IMR-90 (cell line): ENCODE data around the gene POLR3G. TPM values are rescaled to one million over a fixed set of nuclear protein-coding genes. Genes with fewer than 3 reads are reported as not detected.

ENCODE experiments used
- ATAC-seq: fragments of 200-7000 bp; cut with Tn5 transposase; 2 replicates; pipeline ENCODE4 v1.9.1; 2020; ENCODE audit warnings: low read depth, mild to moderate bottlenecking, moderate library complexity
- BruUV-seq: library from RNA; stranded (reverse); fragments of 400-500 nt; replicated peaks from 2 replicates; lab custom pipeline; 2021; lab: Mats Ljungman, UMichigan
- CTCF ChIA-PET: fragments of 300-600 bp; formaldehyde crosslinking; extraction: SDS; loops from one replicate; lab custom pipeline; 2021; ENCODE audit warnings: antibody characterized with exemption; lab: Yijun Ruan, JAX
- POLR2A ChIA-PET: fragments of 300-600 bp; sonication (Branson Sonifier 250); formaldehyde crosslinking; loops from one replicate; lab custom pipeline; 2022; ENCODE audit warnings: antibody characterized with exemption; ENCODE audit not compliant: unreplicated experiment; lab: Charles Lee
- DNase-seq: peaks from one replicate; pipeline ENCODE4 v3.0.0; 2013
- H2AFZ ChIP-seq: replicated peaks from 2 replicates; pipeline ENCODE3; 2013; ENCODE audit warnings: low read length, mild to moderate bottlenecking; ENCODE audit not compliant: poor library complexity
- H2AK5ac ChIP-seq: 2 replicates; pipeline ENCODE4 v1.6.1; 2013; ENCODE audit warnings: low read depth, low read length, inconsistent platforms
- H2AK9ac ChIP-seq: replicated peaks from 2 replicates; pipeline ENCODE3; 2013; ENCODE audit warnings: mild to moderate bottlenecking, low read depth, low read length, moderate library complexity; ENCODE audit not compliant: poor library complexity
- H2BK120ac ChIP-seq: 2 replicates; pipeline ENCODE4 v1.6.1; 2013; ENCODE audit warnings: low read depth, low read length, inconsistent platforms
- H2BK15ac ChIP-seq: 3 replicates; pipeline ENCODE4 v1.6.1; 2013; ENCODE audit warnings: low read depth, low read length, inconsistent platforms
- H2BK20ac ChIP-seq: 2 replicates; pipeline ENCODE4 v1.6.1; 2013; ENCODE audit warnings: low read depth, mild to moderate bottlenecking, inconsistent platforms, low read length, moderate library complexity
- H2BK5ac ChIP-seq: 2 replicates; pipeline ENCODE4 v1.6.1; 2013; ENCODE audit warnings: mild to moderate bottlenecking, low read depth, low read length, inconsistent platforms; ENCODE audit not compliant: poor library complexity, severe bottlenecking
- H3K14ac ChIP-seq: replicated peaks from 2 replicates; pipeline ENCODE4 v1.6.1; 2013; ENCODE audit warnings: low read depth, low read length, inconsistent platforms
- H3K18ac ChIP-seq: 2 replicates; pipeline ENCODE4 v1.6.1; 2013; ENCODE audit warnings: low read depth, low read length, control low read depth
- H3K23ac ChIP-seq: 2 replicates; pipeline ENCODE4 v1.6.1; 2013; ENCODE audit warnings: low read depth, low read length, inconsistent platforms
- H3K27ac ChIP-seq: 2 replicates; pipeline ENCODE4 v1.5.1; 2013; ENCODE audit warnings: mild to moderate bottlenecking, control low read depth, low read length; ENCODE audit not compliant: insufficient read depth
- H3K27me3 ChIP-seq: 2 replicates; pipeline ENCODE4 v1.6.1; 2013; ENCODE audit warnings: low read length; ENCODE audit not compliant: control insufficient read depth, insufficient read depth
- H3K36me3 ChIP-seq: 2 replicates; pipeline ENCODE4 v1.6.1; 2013; ENCODE audit warnings: low read length, mixed read lengths; ENCODE audit not compliant: control insufficient read depth, insufficient read depth
- H3K4ac ChIP-seq: 2 replicates; pipeline ENCODE4 v1.6.1; 2013; ENCODE audit warnings: low read depth, low read length, inconsistent platforms
- H3K4me1 ChIP-seq: 2 replicates; pipeline ENCODE4 v1.6.1; 2013; ENCODE audit warnings: low read length, mixed read lengths; ENCODE audit not compliant: control insufficient read depth, insufficient read depth
- H3K4me2 ChIP-seq: 2 replicates; pipeline ENCODE4 v1.6.1; 2013; ENCODE audit warnings: low read depth, mild to moderate bottlenecking, control low read depth, low read length, moderate library complexity
- H3K4me3 ChIP-seq: 2 replicates; pipeline ENCODE4 v1.5.1; 2013; ENCODE audit warnings: low read depth, mild to moderate bottlenecking, control low read depth, low read length, moderate library complexity; ENCODE audit not compliant: insufficient read depth
- H3K56ac ChIP-seq: 2 replicates; pipeline ENCODE4 v1.6.1; 2013; ENCODE audit warnings: low read length, inconsistent platforms; ENCODE audit not compliant: insufficient read depth; ENCODE audit errors: extremely low read depth
- H3K79me1 ChIP-seq, 2 experiments: 2 replicates each; pipeline ENCODE4 v1.6.1; 2013; ENCODE audit warnings: low read length in 2 of 2, inconsistent platforms in 1 of 2, low read depth in 1 of 2
- H3K9ac ChIP-seq: 2 replicates; pipeline ENCODE4 v1.6.1; 2013; ENCODE audit warnings: low read depth, low read length, control low read depth
- H3K9me1 ChIP-seq: 2 replicates; pipeline ENCODE4 v1.6.1; 2013; ENCODE audit warnings: low read length, inconsistent platforms; ENCODE audit not compliant: insufficient read depth
- H3K9me3 ChIP-seq: 2 replicates; pipeline ENCODE4 v1.6.1; 2013; ENCODE audit warnings: low read length; ENCODE audit not compliant: control insufficient read depth, insufficient read depth
- H4K20me1 ChIP-seq: 2 replicates; pipeline ENCODE4 v1.6.1; 2013; ENCODE audit warnings: low read length, inconsistent platforms; ENCODE audit not compliant: insufficient read depth
- H4K5ac ChIP-seq: 2 replicates; pipeline ENCODE4 v1.6.1; 2013; ENCODE audit warnings: mild to moderate bottlenecking, low read depth, low read length, control low read depth
- H4K8ac ChIP-seq, 2 experiments: 2 replicates each; pipeline ENCODE4 v1.6.1; 2013; ENCODE audit warnings: low read depth in 2 of 2, low read length in 2 of 2, control low read depth in 1 of 2, inconsistent platforms in 1 of 2
- H4K91ac ChIP-seq: 2 replicates; pipeline ENCODE4 v1.6.1; 2013; ENCODE audit warnings: low read depth, low read length, inconsistent platforms; ENCODE audit not compliant: insufficient read depth
- NFE2L2 ChIP-seq: fragments of 150-350 bp; IDR thresholded peaks from 2 replicates; pipeline ENCODE4 v1.6.1; 2016; ENCODE audit warnings: low read depth, mild to moderate bottlenecking, low read length
- WGBS, 2 experiments: methylation state at CpG; one replicate each; pipeline versions ENCODE4 v1.1.5 to v1.1.7; 2013; ENCODE audit warnings: missing lambda C conversion rate in 2 of 2; ENCODE audit not compliant: insufficient read length in 1 of 2; ENCODE audit errors: extremely low coverage in 2 of 2; 5-methylcytosine and 5-hydroxymethylcytosine counted together
- dilution Hi-C: fragments of 300-500 bp; cut with HindIII; formaldehyde crosslinking; loops from one replicate; pipeline ENCODE4 v1.14.3; 2018; ENCODE audit warnings: low sequenced_read_pairs; ENCODE audit not compliant: unreplicated experiment
- in situ Hi-C: fragments of 300-500 bp; cut with MboI; formaldehyde crosslinking; loops from 3 replicates; pipeline ENCODE4 v1.14.3; 2019; ENCODE audit warnings: low sequenced_read_pairs, inconsistent platforms, mixed read lengths
- intact Hi-C: fragments of 100-400 bp; cut with micrococcal nuclease; formaldehyde crosslinking; loops from 2 replicates; pipeline ENCODE4 v1.10.0; 2022
- polyA plus RNA-seq, 3 experiments: library from polyadenylated mRNA; depleted of rRNA; stranded (reverse); fragments of >200 nt; gene quantifications; 2 replicates each; pipeline ENCODE4 v1.2.3, GENCODE V29; 2012; ENCODE audit warnings: low replicate concordance in 1 of 3
- total RNA-seq: library from RNA; depleted of rRNA; stranded (reverse); fragments of >200 nt; gene quantifications from 2 replicates; pipeline ENCODE4 v1.2.3, GENCODE V29; 2012

Gene POLR3G
- total and polyA plus RNA-seq, 2 of the 4 experiments (the other 2 are of a cell fraction) = 10.6 to 11.6 TPM

DNA sequence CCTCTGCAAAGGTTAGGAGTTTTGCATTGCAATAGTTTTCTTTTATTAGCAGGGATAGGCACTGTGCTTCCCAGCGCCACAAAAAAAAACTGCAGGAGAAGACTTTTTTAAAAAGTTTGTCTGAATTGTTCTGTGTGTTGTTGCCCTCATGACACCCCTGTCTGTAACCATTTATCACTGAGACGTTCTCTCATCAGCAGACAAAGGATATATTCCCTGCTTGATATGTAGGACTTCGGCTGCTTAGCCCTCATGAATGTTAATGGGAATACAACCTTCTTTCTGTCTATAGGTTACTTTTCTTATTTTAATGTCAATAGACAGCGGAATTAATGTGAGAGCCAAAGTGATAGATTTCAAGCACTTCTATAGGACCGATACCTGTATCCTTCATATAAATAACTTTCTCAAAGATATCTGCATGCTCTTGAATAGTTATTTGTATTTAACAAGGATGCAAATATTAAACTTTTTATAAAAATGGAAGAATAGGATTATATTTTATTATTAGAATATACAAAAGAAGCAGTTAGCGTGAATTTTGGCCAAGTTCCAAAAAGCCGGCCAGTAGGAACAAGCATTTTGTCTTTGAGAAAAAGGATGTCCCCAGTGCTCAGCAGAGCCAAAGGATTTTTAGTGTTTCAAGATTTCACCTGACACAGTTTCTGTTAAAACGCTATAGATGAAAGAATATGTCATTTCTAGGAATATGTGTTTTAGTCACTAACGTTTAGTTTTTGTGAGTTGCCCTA lies 56.2 kb downstream of the POLR3G start:
- Histone ChIP-seq H3K9me1 (no peaks in the 10 kb centered on the region), H2AK5ac (no peak overlapping the region), H2BK15ac (no peak overlapping the region), H2AFZ (no peak overlapping the region), H2BK5ac (no peak overlapping the region), H3K23ac (no peak overlapping the region), H3K9me3 (no peaks in the 10 kb centered on the region), H2BK20ac (no peak overlapping the region), H2BK120ac (no peak overlapping the region), H3K4me2 (no peak overlapping the region), H4K5ac (no peak overlapping the region), H4K20me1 (no peaks in the 10 kb centered on the region), H3K79me1 (peaks cover 8 to 10% of the 10 kb centered on the region in 2 experiments; a peak in 3 of 4 replicates), H3K18ac (no peak overlapping the region), H4K8ac (no peak overlapping the region), H3K4me3 (no peak overlapping the region), H3K56ac (no peak overlapping the region), H4K91ac (no peak overlapping the region), H3K4me1 (no peaks in the 10 kb centered on the region), H3K14ac (no peak overlapping the region), H3K36me3 (no peaks in the 10 kb centered on the region), H3K9ac (no peak overlapping the region; the same call in 1 of the 2 replicates), H3K4ac (no peak overlapping the region), H3K27ac (no peak overlapping the region), H2AK9ac (no peak overlapping the region), H3K27me3 (peaks cover 7% of the 10 kb centered on the region)
- dilution Hi-C loops = no loop called here
- no CpG with 5 or more reads among the region's 9 CpGs for WGBS, 2 experiments
- no peak for TF ChIP-seq NFE2L2
- DNase-seq = no peak
- ATAC-seq = no peak
- CTCF ChIA-PET = interaction anchor here (0.6 to 1.2 kb wide), 3 partner anchors 54 to 1605 kb away, joined by 3 read pairs; no protein-coding TSS in a partner anchor
- intact Hi-C loops = loop anchor here (1.0 to 2.0 kb wide), 4 partner anchors 57 to 266 kb away; partner anchors contain the start of genes MBLAC2 and POLR3G
- POLR2A ChIA-PET = no interaction called here
- no TSS peak for BruUV-seq
- in situ Hi-C loops = loop anchor here (10.0 kb wide), 1 partner anchor 96 kb away; no protein-coding TSS in a partner anchor
